ENCODE data around the gene SIGLEC14.
"Not testable (repeated sequence)": the region's sequence is repeated elsewhere in the genome, so short reads cannot be mapped to it uniquely, and the experiment has no call there.

SIGLEC14 gene

GRCh38 chr19:51646730-51647129 lies at the start of gene SIGLEC14:
TSS of gene SIGLEC14 (minus strand) at chr19:51646825. CDS start at chr19:51646759, 66 bp downstream.
- not testable (repeated sequence) for DNase-seq (ENCODE audit: low spot score)

DNA sequence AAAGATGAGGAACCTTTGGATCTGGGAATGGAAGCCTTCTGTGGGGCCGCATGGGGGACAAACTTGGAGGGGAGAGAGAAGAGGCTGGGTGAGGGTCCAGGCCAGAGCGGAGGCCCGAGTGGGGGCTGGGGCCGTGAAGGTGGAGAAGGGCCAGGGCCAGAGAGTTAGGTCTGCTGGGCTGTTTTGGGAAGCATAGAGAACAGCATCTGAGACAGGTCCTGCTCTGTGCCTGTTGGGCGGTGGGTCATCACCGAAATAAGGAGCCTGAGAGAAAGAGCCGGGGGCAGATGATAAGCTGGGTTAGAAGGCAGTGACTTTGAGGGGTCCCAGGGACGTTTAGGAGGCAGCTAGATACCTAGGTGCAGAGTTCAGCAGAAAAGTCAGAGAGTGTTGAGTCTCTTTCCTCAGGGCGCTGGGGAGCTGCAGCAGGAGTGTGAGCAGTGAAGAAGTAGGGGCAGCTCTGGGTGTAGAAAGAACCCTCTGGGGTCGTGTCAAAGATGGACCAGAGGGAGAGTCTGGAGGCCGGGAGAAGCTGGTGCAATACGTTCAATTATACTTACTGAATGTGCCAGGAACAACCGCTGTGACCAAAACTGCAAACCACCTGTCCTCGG lies 49.2 kb upstream of the SIGLEC14 start:
- DNase-seq (ENCODE audit: low spot score) = no peak

DNA sequence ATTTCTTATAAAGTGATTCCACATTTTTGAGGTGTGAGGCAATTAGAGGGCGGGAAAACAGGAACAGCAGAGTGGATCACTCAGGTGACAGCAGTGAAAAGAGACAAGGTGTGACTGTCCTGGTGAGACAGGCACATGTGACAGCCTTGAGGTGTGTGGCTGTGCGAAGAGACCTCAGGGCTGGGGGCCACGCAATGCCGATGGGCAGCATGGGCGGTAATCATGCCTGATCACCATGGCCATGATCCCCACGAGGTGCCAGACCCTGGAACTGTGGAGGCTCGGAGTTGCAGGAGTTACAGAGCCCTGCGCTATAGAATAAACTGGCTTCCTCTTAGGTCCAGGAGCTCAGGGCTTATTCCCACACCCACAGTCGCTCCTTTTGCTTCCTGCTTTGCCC lies 48.5 kb upstream of the SIGLEC14 start:
- no peak for DNase-seq (ENCODE audit: low spot score)

DNA sequence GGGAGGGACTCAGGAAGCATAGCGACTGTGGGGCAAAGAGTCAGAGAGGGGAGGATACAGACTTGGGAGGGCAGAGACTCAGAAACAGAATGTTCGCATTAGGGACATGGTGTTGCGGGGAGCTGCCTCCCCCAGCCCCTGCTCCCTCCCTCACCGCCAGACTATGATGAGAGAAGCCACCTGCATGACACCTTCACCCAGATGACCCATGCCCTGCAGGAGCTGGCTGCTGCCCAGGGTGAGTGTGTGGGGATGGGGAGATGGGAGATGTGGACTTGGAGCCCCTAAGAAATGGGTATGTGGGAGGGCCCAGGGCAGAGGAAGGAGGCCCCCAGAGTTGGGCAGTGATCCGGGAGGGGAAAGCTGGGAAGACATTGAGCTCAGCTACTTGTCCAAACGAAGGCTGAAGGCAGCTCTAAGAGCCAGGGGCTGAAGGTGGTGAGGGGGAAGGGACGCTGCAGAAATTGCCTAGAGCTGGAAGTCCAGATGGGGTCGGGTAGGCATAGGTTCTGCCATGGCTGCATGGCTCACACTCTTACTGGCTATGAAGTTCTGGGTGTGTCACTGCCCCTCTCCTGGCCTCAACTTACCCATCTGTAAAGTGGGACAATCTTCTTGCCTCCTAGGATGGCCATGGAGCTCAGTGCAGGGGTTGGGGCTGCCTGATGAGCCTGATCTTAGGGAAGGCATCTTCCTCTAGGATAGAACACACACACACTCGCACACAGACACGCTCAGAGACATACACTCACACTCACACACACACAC lies 47.9 kb upstream of the SIGLEC14 start:
- DNase-seq (ENCODE audit: low spot score) = no peak

DNA sequence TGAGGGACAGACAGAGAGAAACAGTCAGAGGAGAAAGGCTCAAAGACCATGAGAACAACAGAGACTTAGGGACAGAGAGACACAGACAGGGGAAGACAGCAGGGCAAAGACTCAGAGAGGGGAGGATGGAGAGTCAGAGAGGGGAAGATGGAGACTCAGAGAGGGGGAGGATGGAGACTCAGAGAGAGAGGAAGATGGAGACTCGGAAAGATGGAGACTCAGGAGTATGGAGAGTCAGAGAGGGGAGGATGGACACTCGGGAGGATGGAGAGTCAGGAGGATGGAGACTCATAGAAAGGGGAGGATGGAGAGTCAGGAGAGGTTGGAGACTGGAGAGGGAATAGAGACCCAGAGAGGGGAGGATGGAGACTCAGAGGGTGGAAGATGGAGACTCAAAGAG lies 47.2 kb upstream of the SIGLEC14 start:
- no peak for DNase-seq (ENCODE audit: low spot score)

DNA sequence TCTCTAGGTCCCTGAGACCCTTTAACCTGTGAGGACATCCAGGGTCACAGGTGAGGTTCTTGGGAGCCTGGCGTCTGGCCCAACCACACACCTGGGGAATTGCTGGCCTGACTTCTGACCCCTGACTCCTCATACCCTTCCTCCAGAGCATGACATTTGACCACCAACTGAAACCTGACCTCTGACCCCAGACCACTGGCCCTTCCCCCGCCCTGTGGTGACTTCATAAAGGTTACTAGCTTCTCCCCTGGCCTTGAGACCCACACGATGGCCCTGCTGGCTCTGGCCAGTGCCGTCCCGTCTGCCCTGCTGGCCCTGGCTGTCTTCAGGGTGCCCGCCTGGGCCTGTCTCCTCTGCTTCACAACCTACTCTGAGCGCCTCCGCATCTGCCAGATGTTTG lies 46.6 kb upstream of the SIGLEC14 start, which contains the start of gene SPACA6:
TSS of gene SPACA6 (plus strand) at position 71 of the 400 bp plus-strand sequence. CDS start at position 268, 197 bp downstream.
- DNase-seq (ENCODE audit: low spot score) = no peak

DNA sequence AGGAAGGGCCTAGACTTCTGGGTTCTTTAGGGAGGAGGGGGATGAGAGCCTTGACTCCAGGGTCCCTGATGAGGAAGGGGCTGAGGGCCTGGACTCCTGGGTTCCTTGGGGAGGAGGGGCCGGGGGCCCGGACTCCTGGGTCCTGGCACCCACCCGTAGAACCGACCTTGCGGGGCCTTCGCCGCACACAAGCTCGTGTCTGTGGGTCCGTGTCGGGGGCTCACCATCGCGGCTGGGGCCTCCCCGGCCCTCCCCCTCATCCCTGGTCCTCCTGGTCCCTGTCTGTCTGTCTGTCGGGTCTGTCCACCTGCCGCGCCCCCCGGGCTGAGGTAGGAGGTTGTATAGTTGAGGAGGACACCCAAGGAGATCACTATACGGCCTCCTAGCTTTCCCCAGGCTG lies 45.8 kb upstream of the SIGLEC14 start:
- no peak for DNase-seq (ENCODE audit: low spot score)

DNA sequence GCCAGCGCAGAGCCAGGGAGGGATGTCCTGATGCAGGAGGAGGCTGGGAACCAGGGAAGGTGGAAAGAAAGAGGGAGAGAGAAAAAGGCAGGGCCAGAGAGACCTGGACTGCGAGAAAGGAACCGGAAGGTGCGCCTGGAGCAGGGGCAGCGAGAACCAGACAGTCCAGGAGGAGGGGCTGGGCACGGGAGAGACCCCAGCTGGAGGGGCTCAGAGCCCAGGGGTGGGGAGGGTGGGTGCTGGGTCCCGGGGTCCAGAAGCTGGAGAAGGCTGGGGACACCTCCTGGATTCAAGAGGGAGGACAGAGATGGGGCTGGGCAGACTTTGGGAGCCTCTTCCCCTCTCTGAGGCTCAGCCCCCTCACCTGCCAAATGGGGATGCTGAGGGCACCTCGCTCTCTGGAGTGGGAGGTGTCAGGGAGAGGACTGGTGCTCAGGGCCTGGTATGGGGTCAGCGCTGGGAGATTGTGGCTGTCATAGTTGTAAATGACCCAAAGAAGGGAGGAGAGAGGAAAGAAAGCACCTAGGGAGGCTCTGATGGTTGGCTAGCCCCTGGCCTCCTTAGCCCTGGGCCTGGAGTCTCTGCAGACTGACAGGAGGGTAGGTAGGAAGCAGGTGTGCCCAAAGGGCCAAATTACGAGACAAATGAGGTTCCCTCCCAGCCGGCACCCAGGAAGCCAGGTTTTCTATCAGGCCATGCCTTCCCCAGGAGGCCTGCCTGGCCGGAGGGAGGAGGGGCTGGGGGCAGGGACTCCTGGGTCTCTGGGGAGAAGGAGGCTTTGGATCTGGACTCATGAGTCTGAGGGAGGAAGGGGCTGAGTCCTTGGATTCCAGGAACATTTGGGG lies 45.2 kb upstream of the SIGLEC14 start:
- DNase-seq (ENCODE audit: low spot score) = no peak

DNA sequence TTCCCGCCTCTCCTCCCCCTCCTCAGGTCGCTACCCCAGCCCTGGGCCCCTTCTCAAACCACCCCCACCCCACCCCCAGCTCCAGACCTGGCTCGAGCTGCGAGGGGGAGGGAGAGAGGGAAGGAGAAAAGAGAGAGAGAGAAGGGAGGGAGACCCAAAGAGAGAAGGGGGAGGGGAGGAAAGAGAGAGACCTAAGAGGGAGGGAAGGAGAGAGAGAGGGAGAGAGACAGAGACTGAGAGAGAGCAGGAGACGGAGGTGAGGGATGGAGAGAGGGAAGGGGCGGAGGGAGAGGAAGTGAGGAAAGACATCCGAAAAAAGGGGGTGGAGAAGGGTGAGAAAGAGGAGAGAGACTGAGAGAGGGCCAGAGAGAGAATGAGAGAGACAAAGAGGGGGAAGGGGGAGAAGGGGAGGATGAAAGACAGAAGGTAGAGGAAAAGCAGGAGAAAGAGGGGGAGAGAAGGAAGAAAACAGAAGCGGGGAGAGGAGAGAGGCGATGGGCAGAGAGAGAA lies 44.5 kb upstream of the SIGLEC14 start:
- no peak for DNase-seq (ENCODE audit: low spot score)

- DNase-seq (ENCODE audit: low spot score) = peak; percentile 39
Measured at GRCh38 chr19:51690454-51691073, 43.9 kb upstream of the SIGLEC14 start.

GRCh38 chr19:51689751-51690453 lies 43.3 kb upstream of the SIGLEC14 start:
- DNase-seq (ENCODE audit: low spot score) = no peak

DNA sequence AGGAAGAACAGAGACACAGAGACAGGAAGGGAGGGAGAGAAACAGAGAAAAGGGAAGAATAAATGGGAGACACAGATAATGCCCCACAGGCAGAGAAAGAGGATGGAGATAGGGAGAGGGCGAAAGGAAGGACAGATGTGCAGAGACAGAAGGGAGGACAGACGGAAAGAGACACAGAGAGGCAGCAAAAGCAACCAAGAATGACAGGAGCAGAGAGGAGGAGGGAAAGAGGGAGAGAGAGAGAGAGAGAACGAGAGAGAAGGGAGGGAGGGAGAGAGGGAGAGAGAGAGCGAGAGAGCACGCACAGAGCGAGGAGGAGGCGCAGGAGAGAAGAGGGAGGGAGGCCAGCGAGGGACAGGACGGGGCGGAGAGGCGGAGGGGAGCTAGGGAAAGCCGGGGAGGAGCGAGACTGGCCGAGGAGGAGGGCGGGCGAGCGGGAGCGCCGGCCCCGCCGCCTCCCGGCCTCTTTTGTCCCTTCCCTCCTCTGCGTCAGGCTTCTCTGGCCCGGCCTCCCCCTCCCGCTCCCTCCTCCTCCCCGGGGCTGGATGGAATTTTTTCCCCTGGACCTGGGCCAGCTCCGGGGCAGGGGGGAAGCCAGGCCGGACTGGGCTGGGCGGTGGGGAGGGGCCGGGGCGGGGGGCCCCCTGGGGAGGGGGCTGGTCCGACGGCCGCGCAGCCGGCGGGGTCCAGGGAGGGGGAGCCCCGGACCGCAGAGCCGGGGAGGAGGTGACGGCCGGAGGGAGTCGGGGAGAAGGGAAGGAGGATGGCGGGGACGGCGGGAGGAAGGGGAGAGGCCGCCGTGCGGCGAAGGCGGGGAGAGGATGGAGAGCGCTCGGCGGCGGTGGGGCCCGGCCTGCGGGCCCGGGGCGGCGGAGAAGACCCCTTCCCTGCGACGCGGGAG lies 42.3 kb upstream of the SIGLEC14 start:
- DNase-seq (ENCODE audit: low spot score) = no peak

DNA sequence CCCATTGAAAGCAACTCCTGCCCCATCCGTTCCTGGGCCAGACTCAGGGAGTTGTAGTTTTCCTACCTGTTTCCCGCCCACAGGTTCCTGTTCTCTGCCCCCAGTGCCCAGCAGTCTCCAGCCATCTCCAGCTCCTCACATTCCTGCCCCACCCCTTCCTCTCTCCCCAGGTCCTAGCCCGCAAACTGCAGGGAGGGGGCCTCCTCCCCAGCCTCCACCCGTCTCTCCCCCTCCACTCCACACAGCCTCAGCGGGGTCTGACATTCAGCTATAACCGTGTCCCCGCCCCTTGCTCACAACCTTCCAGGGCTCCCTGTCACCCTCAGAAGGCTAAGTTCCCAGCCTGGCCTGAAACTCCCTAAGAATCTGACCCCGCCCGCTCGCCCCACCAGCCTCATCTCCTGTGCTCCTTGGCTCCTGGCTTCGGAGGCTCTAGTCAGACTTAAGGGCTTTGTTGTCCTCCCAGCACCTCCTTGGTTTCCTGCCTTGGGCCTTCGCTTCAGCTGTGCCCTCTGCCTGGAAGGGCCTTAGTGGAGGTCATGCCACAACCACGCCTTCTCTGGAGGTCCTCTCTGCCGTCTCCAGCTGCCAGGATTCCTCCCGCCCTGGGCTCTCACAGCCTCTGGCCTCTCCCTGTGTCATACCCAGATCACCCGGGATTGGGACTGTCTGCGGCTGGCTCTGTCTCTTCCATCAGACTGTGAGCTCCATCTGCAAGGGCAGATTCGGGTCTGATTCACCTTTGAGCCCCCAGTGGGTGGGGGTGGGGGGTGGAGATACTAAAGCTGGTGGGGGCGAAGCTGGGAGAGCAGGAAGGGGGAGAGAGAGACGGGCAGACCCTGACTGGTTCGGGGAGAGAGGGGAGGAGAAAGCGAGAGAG lies 41.4 kb upstream of the SIGLEC14 start:
- no peak for DNase-seq (ENCODE audit: low spot score)

DNA sequence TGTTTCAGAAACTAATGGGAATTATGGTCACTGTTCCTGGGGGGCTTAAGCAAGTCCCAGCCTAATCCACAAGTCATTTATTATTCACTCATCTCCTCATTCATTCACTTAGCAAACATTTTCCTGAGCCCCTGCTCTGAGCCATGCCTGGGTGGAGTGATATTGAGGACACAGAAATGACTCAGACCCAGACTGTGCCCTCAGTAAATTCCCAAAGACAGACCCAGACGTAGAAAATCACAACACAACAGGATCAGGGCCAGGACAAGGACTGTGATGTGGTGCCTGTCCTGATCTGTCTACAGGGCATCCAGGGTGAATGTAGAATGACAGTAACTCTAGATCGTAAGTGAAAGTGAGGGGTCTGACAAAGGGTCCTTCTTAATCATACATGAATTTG lies 39.5 kb upstream of the SIGLEC14 start:
- no peak for DNase-seq (ENCODE audit: low spot score)

- DNase-seq (ENCODE audit: low spot score) = no peak
Measured at GRCh38 chr19:51681286-51681941, 34.8 kb upstream of the SIGLEC14 start.

DNA sequence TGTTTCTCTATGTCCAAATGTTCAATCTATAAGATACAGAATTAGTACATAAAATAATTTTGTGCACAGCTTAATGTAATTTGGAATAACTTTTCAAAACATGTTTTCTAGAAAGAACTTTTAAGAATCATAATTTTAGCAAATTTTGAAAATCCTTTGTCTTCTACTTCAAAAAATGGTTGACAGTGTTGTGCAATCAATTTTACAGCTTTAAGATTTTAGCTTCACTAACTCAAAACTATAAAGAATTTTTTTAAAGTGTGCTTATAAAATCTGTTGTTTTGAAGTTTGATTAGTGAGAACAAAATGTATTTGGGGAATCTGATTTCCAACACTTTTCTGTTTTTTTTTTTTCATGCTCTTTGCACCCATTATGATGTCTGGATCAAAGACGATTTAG lies 33.8 kb upstream of the SIGLEC14 start:
- DNase-seq (ENCODE audit: low spot score) = no peak

DNA sequence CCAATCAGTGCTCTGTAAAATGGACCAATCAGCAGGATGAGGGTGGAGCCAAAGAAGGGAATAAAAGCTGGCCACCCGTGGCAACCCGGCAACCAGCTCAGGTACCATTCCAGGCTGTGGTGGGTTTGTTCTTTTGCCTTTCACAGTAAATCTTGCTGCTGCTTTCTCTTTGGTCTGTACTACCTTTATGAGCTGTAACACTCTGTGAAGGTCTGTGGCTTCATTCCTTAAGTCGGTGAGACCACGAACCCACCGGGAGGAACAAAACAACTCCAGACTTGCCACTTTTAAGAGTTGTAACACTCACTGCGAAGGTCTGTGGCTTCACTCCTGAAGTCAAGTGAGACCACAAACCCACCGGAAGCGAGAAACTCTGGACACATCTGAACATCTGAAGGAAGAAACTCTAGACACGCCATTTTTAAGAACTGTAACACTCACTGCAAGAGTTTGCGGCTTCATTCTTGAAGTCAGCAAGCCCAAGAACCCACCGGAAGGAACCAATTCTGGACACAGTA lies 30.0 kb upstream of the SIGLEC14 start:
- peak; percentile 39 for DNase-seq (ENCODE audit: low spot score)

DNA sequence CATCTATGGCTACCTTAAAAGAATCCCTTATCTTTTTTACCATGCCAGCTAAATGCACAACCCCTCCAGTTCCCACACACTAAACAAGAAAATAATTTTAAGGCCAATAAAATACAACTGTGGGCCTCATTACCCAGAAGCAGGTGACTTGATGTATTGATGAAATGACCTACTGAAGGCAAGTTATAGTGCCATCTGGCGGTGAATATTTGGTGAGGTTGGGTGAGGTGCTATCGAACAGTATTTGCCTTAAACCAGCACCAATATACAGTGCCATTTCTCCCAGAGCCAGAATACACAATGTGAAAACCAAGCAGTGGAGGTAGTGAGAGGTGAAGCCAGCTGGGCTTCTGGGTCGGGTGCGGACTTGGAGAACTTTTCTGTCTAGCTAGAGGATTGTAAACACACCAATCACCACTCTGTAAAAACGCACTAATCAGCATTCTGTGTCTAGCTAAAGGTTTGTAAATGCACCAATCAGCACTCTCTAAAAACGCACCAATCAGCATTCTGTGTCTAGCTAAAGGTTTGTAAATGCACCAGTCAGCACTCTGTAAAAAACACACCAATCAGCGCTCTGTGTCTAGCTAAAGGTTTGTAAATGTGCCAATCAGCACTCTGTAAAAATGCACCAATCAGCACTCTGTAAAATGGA lies 29.4 kb upstream of the SIGLEC14 start:
- not testable (repeated sequence) for DNase-seq (ENCODE audit: low spot score)
